Spleen (tissue), 7 donors: ENCODE data around the gene ARID3B.

Experiments
- CTCF ChIP-seq, 11 experiments: fragments of 200-600 bp in 7 of 11; fragments of 450-650 bp in 4 of 11; sonication (generic) in 4 of 11; IDR thresholded peaks in 8 of 11; conservative IDR thresholded peaks in 3 of 11; 1 replicate in 7 of 11; 2 replicates in 4 of 11; pipeline versions ENCODE4 v1.4.0 to v1.8.0; 2016 to 2021; ENCODE audit warnings: antibody characterized with exemption in 11 of 11, inconsistent platforms in 4 of 11, mild to moderate bottlenecking in 1 of 11
- POLR2AphosphoS5 ChIP-seq, 3 donors: sonication (generic); formaldehyde crosslinking; IDR thresholded peaks; one replicate each; pipeline ENCODE4 v1.5.1; 2017; ENCODE audit warnings: antibody characterized with exemption in 3 of 3
- donor health status: DM: no; HTN: no; CAD: no; lungs with moderate emphysema.
- donor health status: DM: no; HTN: no; CAD: no.
- donor health status: DM: no; HTN: no; CAD: no.

- no peak for TF ChIP-seq POLR2AphosphoS5 (IDR thresholded peaks at IDR 0.05)
- TF ChIP-seq CTCF (IDR thresholded peaks at IDR 0.05 in 8 of 11, conservative IDR thresholded peaks at IDR 0.05 in 3 of 11), result no peak
Observed at GRCh38 chr15:74646480-74646879, 105.5 kb downstream of the ARID3B start.
